Measurements from ENCODE around the gene PRKAR2B. TPM values are rescaled to one million over a fixed set of nuclear protein-coding genes. Genes with fewer than 3 reads are reported as not detected.

Gene PRKAR2B
- total and polyA plus RNA-seq, 7 experiments from 2014 or later: 0.39 to 5.0 (median 0.54) TPM

- Histone ChIP-seq H3K9me3 (ENCODE audit: control insufficient read depth in 2 of 3, low read length in 3 of 3) (no peaks in the 10 kb centered on the region), H3K27ac (ENCODE audit: low read depth, low read length) (no peak overlapping the region), H3K27me3 (ENCODE audit: control insufficient read depth in 2 of 2, insufficient read depth in 2 of 2, low read length in 2 of 2) (no peaks in the 10 kb centered on the region), H3K4me1 (ENCODE audit: control insufficient read depth in 2 of 2, insufficient read depth in 2 of 2, low read length in 2 of 2) (no peaks in the 10 kb centered on the region), H3K36me3 (ENCODE audit: control insufficient read depth in 2 of 3, insufficient read depth in 3 of 3, low read length in 3 of 3) (peaks cover 3 to 59% (median 15%) of the 10 kb centered on the region in 3 experiments), H3K4me3 (ENCODE audit: low read length) (no peak overlapping the region)
- peaks cover 0 to 3% (median 0%) of the 10 kb centered on the region in 11 donors for H3K9me3 Mint-ChIP-seq
- ChIA-PET CTCF (interaction anchor here (1.0 kb wide), 1 partner anchor 40 kb away, joined by 4 read pairs; no protein-coding TSS in a partner anchor), POLR2A (interaction anchor here (0.7 kb wide), 1 partner anchor 56 kb away, joined by 3 read pairs; no protein-coding TSS in a partner anchor)
- H3K27ac Mint-ChIP-seq: peak overlapping the region in 6 of 9 donors; percentile 40 to 70 (median 54)
- H3K4me1 Mint-ChIP-seq: peaks cover 0 to 10% (median 0%) of the 10 kb centered on the region in 7 donors
- intact Hi-C loops (cut with micrococcal nuclease): no loop called here
- no peak for ATAC-seq
- H3K4me3 Mint-ChIP-seq: no peak overlapping the region
- DNase-seq: no peak
- H3K27me3 Mint-ChIP-seq: no peaks in the 10 kb centered on the region
- peaks cover 20 to 73% (median 38%) of the 10 kb centered on the region in 5 donors for H3K36me3 Mint-ChIP-seq
Observed at GRCh38 chr7:107208024-107208521, 163.6 kb downstream of the PRKAR2B start.

- Histone ChIP-seq H3K4me3 (ENCODE audit: low read length) (no peak overlapping the region), H3K9me3 (ENCODE audit: control insufficient read depth in 2 of 3, low read length in 3 of 3) (no peaks in the 10 kb centered on the region), H3K4me1 (ENCODE audit: control insufficient read depth in 2 of 2, insufficient read depth in 2 of 2, low read length in 2 of 2) (no peaks in the 10 kb centered on the region), H3K27me3 (ENCODE audit: control insufficient read depth in 2 of 2, insufficient read depth in 2 of 2, low read length in 2 of 2) (no peaks in the 10 kb centered on the region), H3K27ac (ENCODE audit: low read depth, low read length) (no peak overlapping the region), H3K36me3 (ENCODE audit: control insufficient read depth in 2 of 3, insufficient read depth in 3 of 3, low read length in 3 of 3) (peaks cover 3 to 56% (median 13%) of the 10 kb centered on the region in 3 experiments)
- intact Hi-C loops (cut with micrococcal nuclease): no loop called here
- Mint-ChIP-seq H3K4me1 (peaks cover 0 to 10% (median 0%) of the 10 kb centered on the region in 7 donors), H3K36me3 (peaks cover 21 to 76% (median 41%) of the 10 kb centered on the region in 5 donors), H3K9me3 (peaks cover 0 to 3% (median 2%) of the 10 kb centered on the region in 11 donors), H3K4me3 (no peak overlapping the region), H3K27ac (peak overlapping the region in 3 of 9 donors; percentile 48 to 79 (median 54)), H3K27me3 (no peaks in the 10 kb centered on the region)
- no peak for DNase-seq
- POLR2A ChIA-PET: no interaction called here
- no peak for ATAC-seq
- CTCF ChIA-PET: no interaction called here
Observed at GRCh38 chr7:107208563-107208962, 164.1 kb downstream of the PRKAR2B start.

GRCh38 chr7:107209565-107209964 is 165.1 kb downstream of the PRKAR2B start:
- peaks cover 0 to 10% (median 0%) of the 10 kb centered on the region in 7 donors for H3K4me1 Mint-ChIP-seq
- H3K27ac ChIP-seq (ENCODE audit: low read depth, low read length): no peak overlapping the region
- H3K4me1 ChIP-seq (ENCODE audit: control insufficient read depth in 2 of 2, insufficient read depth in 2 of 2, low read length in 2 of 2): no peaks in the 10 kb centered on the region
- no peak overlapping the region for H3K4me3 ChIP-seq (ENCODE audit: low read length)
- POLR2A ChIA-PET: no interaction called here
- peaks cover 22 to 74% (median 46%) of the 10 kb centered on the region in 5 donors for H3K36me3 Mint-ChIP-seq
- CTCF ChIA-PET: no interaction called here
- no peak for ATAC-seq
- no peaks in the 10 kb centered on the region for H3K9me3 ChIP-seq (ENCODE audit: control insufficient read depth in 2 of 3, low read length in 3 of 3)
- intact Hi-C loops (cut with micrococcal nuclease): no loop called here
- H3K9me3 Mint-ChIP-seq: peaks cover 0 to 12% (median 3%) of the 10 kb centered on the region in 11 donors
- peaks cover 3 to 53% (median 13%) of the 10 kb centered on the region in 3 experiments for H3K36me3 ChIP-seq (ENCODE audit: control insufficient read depth in 2 of 3, insufficient read depth in 3 of 3, low read length in 3 of 3)
- H3K27me3 ChIP-seq (ENCODE audit: control insufficient read depth in 2 of 2, insufficient read depth in 2 of 2, low read length in 2 of 2): no peaks in the 10 kb centered on the region
- H3K27me3 Mint-ChIP-seq: no peaks in the 10 kb centered on the region
- DNase-seq: no peak
- H3K27ac Mint-ChIP-seq: peak overlapping the region in 7 of 9 donors; percentile 21 to 82 (median 48)
- H3K4me3 Mint-ChIP-seq: no peak overlapping the region

GRCh38 chr7:107210400-107210799 is 165.9 kb downstream of the PRKAR2B start:
- Mint-ChIP-seq H3K4me1 (peaks cover 0 to 6% (median 0%) of the 10 kb centered on the region in 7 donors), H3K27me3 (no peaks in the 10 kb centered on the region), H3K9me3 (peaks cover 3 to 19% (median 6%) of the 10 kb centered on the region in 11 donors), H3K27ac (peak overlapping the region in 1 of 9 donors; percentile 33), H3K36me3 (peaks cover 17 to 72% (median 45%) of the 10 kb centered on the region in 5 donors), H3K4me3 (no peak overlapping the region)
- H3K4me1 ChIP-seq (ENCODE audit: control insufficient read depth in 2 of 2, insufficient read depth in 2 of 2, low read length in 2 of 2): no peaks in the 10 kb centered on the region
- H3K27me3 ChIP-seq (ENCODE audit: control insufficient read depth in 2 of 2, insufficient read depth in 2 of 2, low read length in 2 of 2): no peaks in the 10 kb centered on the region
- H3K36me3 ChIP-seq (ENCODE audit: control insufficient read depth in 2 of 3, insufficient read depth in 3 of 3, low read length in 3 of 3): peaks cover 3 to 46% (median 13%) of the 10 kb centered on the region in 3 experiments
- CTCF ChIA-PET: no interaction called here
- H3K4me3 ChIP-seq (ENCODE audit: low read length): no peak overlapping the region
- H3K9me3 ChIP-seq (ENCODE audit: control insufficient read depth in 2 of 3, low read length in 3 of 3): no peaks in the 10 kb centered on the region
- POLR2A ChIA-PET: no interaction called here
- DNase-seq: no peak
- no peak for ATAC-seq
- H3K27ac ChIP-seq (ENCODE audit: low read depth, low read length): no peak overlapping the region
- intact Hi-C loops (cut with micrococcal nuclease): no loop called here

Other genes with a start within 250 kb of the PRKAR2B start
- gene PIK3CG, start 179.4 kb upstream of the PRKAR2B start, total RNA-seq: 10 to 100 TPM; 25.1 to 54.9 (median 30.6) TPM
- gene PIK3CG, start 179.4 kb upstream of the PRKAR2B start, polyA plus RNA-seq: 10 to 100 TPM; 15.3 to 21.7 TPM
- gene HBP1, start 124.3 kb downstream of the PRKAR2B start, total RNA-seq: 100 to 1,000 TPM in 4 of 5 experiments, 10 to 100 TPM in 1; 34.6 to 219 (median 124) TPM
- 10 to 100 TPM; 63.9 to 82.9 TPM for gene HBP1, start 124.3 kb downstream of the PRKAR2B start, polyA plus RNA-seq

Measured in naive thymus-derived CD4-positive, alpha-beta T cell (primary cell).